Spleen (tissue), 11 donors: ENCODE measurements around the gene KLHL5. TPM values are rescaled to one million over a fixed set of nuclear protein-coding genes. Genes with fewer than 3 reads are reported as not detected.
A peak's percentile ranks its signal among the peaks of the same experiment; 100 is the strongest.

Experiments used
- DNase-seq: peaks from one replicate; pipeline ENCODE4 v3.0.0-alpha.2; 2020
- H3K27ac ChIP-seq, 8 donors: fragments of 200-600 bp; sonication (generic) in 7 of 8; 1 replicate in 4 of 8; 2 replicates in 4 of 8; pipeline versions ENCODE4 v1.5.0 to v1.8.0; 2016 to 2021; ENCODE audit warnings: inconsistent platforms in 4 of 8, mild to moderate bottlenecking in 4 of 8, moderate library complexity in 1 of 8
- H3K27me3 ChIP-seq, 7 donors: fragments of 200-600 bp; sonication (generic) in 6 of 7; replicated peaks in 1 of 7; 1 replicate in 4 of 7; 2 replicates in 3 of 7; pipeline versions ENCODE4 v1.5.0 to v1.8.0; 2016 to 2021; ENCODE audit warnings: inconsistent platforms in 3 of 7, mild to moderate bottlenecking in 1 of 7
- H3K36me3 ChIP-seq, 6 donors: fragments of 200-600 bp; sonication (generic) in 5 of 6; 1 replicate in 4 of 6; 2 replicates in 2 of 6; pipeline versions ENCODE4 v1.5.0 to v1.8.0; 2016 to 2021; ENCODE audit warnings: inconsistent platforms in 2 of 6
- H3K4me1 ChIP-seq, 6 donors: fragments of 200-600 bp; sonication (generic) in 5 of 6; 1 replicate in 3 of 6; 2 replicates in 3 of 6; pipeline versions ENCODE4 v1.5.0 to v1.8.0; 2016 to 2021; ENCODE audit warnings: inconsistent platforms in 3 of 6
- H3K4me3 ChIP-seq, 8 donors: fragments of 200-600 bp; sonication (generic) in 7 of 8; 1 replicate in 4 of 8; 2 replicates in 4 of 8; pipeline versions ENCODE4 v1.5.0 to v1.8.0; 2016 to 2021; ENCODE audit warnings: inconsistent platforms in 4 of 8, mild to moderate bottlenecking in 4 of 8, moderate library complexity in 2 of 8
- H3K9me3 ChIP-seq, 8 donors: fragments of 200-600 bp; sonication (generic) in 7 of 8; 1 replicate in 4 of 8; 2 replicates in 4 of 8; pipeline versions ENCODE4 v1.5.0 to v1.8.0; 2016 to 2021; ENCODE audit warnings: inconsistent platforms in 4 of 8
- CTCF ChIP-seq, 11 experiments: fragments of 200-600 bp in 7 of 11; fragments of 450-650 bp in 4 of 11; sonication (generic) in 4 of 11; IDR thresholded peaks in 8 of 11; conservative IDR thresholded peaks in 3 of 11; 1 replicate in 7 of 11; 2 replicates in 4 of 11; pipeline versions ENCODE4 v1.4.0 to v1.8.0; 2016 to 2021; ENCODE audit warnings: antibody characterized with exemption in 11 of 11, inconsistent platforms in 4 of 11, mild to moderate bottlenecking in 1 of 11
- POLR2A ChIP-seq, 3 donors: fragments of 450-650 bp; IDR thresholded peaks; one replicate each; pipeline ENCODE4 v1.5.1; 2017; ENCODE audit warnings: antibody characterized with exemption in 3 of 3, mild to moderate bottlenecking in 1 of 3
- POLR2AphosphoS5 ChIP-seq, 3 donors: sonication (generic); formaldehyde crosslinking; IDR thresholded peaks; one replicate each; pipeline ENCODE4 v1.5.1; 2017; ENCODE audit warnings: antibody characterized with exemption in 3 of 3
- WGBS, 5 donors: extraction: QIAGEN DNeasy Blood & Tissue Kit in 3 of 5; methylation state at CpG; one replicate each; pipeline versions ENCODE4 v1.1.5 to v1.1.7; 2013 to 2018; 5-methylcytosine and 5-hydroxymethylcytosine counted together
- intact Hi-C: fragments of 100-400 bp; cut with DNase I; formaldehyde crosslinking; loops from one replicate; pipeline ENCODE4 v1.15.0; 2023; ENCODE audit warnings: low total_unique reads
- polyA plus RNA-seq, 3 donors: library from polyadenylated mRNA; stranded (reverse); fragments of 200-250 nt; gene quantifications; one replicate each; pipeline ENCODE4 v1.2.1, GENCODE V29; 2013
- total RNA-seq, 7 donors: library from RNA; depleted of rRNA in 3 of 7; stranded (reverse); fragments of >200 nt in 3 of 7; fragmentation: NEBNext Ultra II Directional in 4 of 7; extraction: Animal tissue kit (Norgen Biotek cat#: 25700) in 4 of 7; gene quantifications; one replicate each; pipeline versions ENCODE4 v1.1.0 to v1.2.1, GENCODE V29; 2016 to 2021
- donor health status: healthy with polysubstance abuse.
- donor health status: DM: no; HTN: no; CAD: no; lungs with moderate emphysema.
- donor health status: DM: no; HTN: no; CAD: no.
- donor health status: Bipolar disorder and iron deficiency.
- donor health status: healthy.
- donor health status: DM: no; HTN: no; CAD: no.
- donor health status: DM: yes; HTN: yes; CAD: no.

KLHL5 gene
- total and polyA plus RNA-seq, 10 donors, result 7.5 to 46.9 (median 35.9) TPM

DNA sequence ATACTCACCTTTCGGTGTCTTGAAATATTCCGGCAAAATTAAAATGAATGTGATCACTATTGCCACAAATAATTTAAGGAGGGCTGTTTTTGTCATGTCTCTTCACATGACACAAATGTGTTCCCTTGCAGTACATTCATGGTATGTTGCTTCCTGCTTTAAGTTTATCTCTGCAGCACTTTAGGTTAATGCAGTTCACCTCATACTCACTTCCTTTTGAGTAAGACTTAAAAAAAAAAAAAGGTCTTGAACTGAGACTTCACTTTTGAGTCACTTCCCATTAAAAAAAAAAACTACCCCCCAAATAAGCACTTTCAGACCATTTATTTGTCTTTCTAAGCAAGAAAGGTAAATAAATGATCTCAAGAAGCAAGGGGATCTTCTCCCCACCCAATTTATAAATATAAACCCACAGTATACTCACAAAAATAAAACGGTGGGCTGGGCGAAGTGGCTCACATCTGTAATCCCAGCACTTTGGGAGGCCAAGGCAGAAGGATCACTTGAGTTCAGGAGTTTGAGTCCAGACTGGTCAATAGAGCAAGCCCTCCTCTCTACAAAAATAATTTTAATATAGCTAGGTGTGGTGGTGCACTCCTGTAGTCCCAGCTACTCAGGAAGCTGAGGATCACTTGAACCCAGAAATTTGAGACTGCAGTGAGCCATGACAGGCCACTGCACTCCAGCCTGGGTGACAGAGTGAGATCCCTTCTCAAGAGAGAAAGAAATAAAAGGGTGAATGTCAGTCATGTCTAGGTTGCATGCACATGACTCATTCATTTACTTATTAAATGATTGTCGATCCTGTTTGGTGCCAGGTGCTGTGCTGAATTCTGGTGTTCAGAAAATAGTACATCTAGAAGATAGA, 29.6 kb upstream of the KLHL5 start, which contains the start of gene TMEM156:
TSS of gene TMEM156 (minus strand) at position 192 of the 868 bp plus-strand sequence. CDS start at position 96, 96 bp downstream.
- no peak for DNase-seq
- Histone ChIP-seq H3K4me1 (peaks cover 4 to 69% (median 34%) of the 10 kb centered on the region in 6 donors), H3K27ac (peak within 1 kb of the TSS; percentile 32 to 90 (median 84)), H3K9me3 (no peaks in the 10 kb centered on the region), H3K4me3 (peak within 1 kb of the TSS; percentile 24 to 68 (median 41)), H3K27me3 (no peaks in the 10 kb centered on the region), H3K36me3 (no peaks in the 10 kb centered on the region)
- TF ChIP-seq POLR2AphosphoS5 (IDR thresholded peaks at IDR 0.05) (peak in 1 of 3 donors; percentile 26), POLR2A (IDR thresholded peaks at IDR 0.05) (peak; percentile 36 to 81 (median 60)), CTCF (IDR thresholded peaks at IDR 0.05 in 8 of 11, conservative IDR thresholded peaks at IDR 0.05 in 3 of 11) (no peak)
- 40 to 46% (median 43%) methylated on average over 5 of the region's 5 CpGs for WGBS, 5 donors
- intact Hi-C loops, result no loop called here

GRCh38 chr4:39036172-39036571, 25.9 kb upstream of the KLHL5 start:
- 93 to 96% (median 95%) methylated on average over 7 of the region's 7 CpGs for WGBS, 5 donors
- TF ChIP-seq POLR2A (IDR thresholded peaks at IDR 0.05), result no peak
- TF ChIP-seq CTCF (IDR thresholded peaks at IDR 0.05 in 8 of 11, conservative IDR thresholded peaks at IDR 0.05 in 3 of 11), result no peak
- TF ChIP-seq POLR2AphosphoS5 (IDR thresholded peaks at IDR 0.05), result no peak

GRCh38 chr4:39037491-39037825, 24.6 kb upstream of the KLHL5 start:
- H3K9me3 ChIP-seq, result no peaks in the 10 kb centered on the region
- no peaks in the 10 kb centered on the region for H3K36me3 ChIP-seq
- H3K27ac ChIP-seq, result peak overlapping the region in 1 of 8 donors; percentile 13
- peaks cover 7 to 39% (median 13%) of the 10 kb centered on the region in 6 donors for H3K4me1 ChIP-seq
- intact Hi-C loops, result no loop called here
- WGBS, 5 donors, result 79 to 92% (median 86%) methylated on average over 4 of the region's 4 CpGs
- H3K27me3 ChIP-seq, result no peaks in the 10 kb centered on the region
- no peak for DNase-seq
- H3K4me3 ChIP-seq, result no peak overlapping the region
- TF ChIP-seq POLR2A (IDR thresholded peaks at IDR 0.05) (no peak), CTCF (IDR thresholded peaks at IDR 0.05 in 8 of 11, conservative IDR thresholded peaks at IDR 0.05 in 3 of 11) (no peak), POLR2AphosphoS5 (IDR thresholded peaks at IDR 0.05) (no peak)

More at GRCh38 chr4:39036172-39036571, 25.9 kb upstream of the KLHL5 start:
- Histone ChIP-seq H3K4me1 (peaks cover 7 to 48% (median 16%) of the 10 kb centered on the region in 6 donors), H3K27me3 (no peaks in the 10 kb centered on the region), H3K9me3 (no peaks in the 10 kb centered on the region), H3K4me3 (no peak overlapping the region), H3K36me3 (no peaks in the 10 kb centered on the region), H3K27ac (no peak overlapping the region)
- no peak for DNase-seq
- intact Hi-C loops, result no loop called here

DNA sequence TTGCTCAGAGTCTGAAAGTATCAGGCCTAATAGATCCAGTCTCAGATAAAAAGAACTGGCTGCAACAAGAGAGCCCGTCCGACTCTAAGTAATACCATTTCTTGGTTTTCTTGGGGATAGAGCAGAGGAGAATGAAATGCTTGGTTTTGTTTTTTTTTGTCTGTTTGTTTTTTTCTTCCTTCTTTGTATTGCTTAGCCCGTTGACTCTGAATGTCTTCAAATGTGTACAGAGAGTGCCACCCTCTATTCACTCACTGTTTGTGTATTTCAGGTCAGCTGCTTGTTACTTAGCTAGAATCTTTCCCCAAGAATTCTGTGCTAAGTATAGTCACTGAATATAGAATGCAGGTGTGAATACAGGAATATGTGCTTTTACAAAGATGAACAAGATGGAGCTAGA, 24.1 kb upstream of the KLHL5 start:
- Histone ChIP-seq H3K27ac (no peak overlapping the region), H3K9me3 (no peaks in the 10 kb centered on the region), H3K4me3 (no peak overlapping the region), H3K4me1 (peaks cover 5 to 39% (median 12%) of the 10 kb centered on the region in 6 donors), H3K36me3 (no peaks in the 10 kb centered on the region), H3K27me3 (no peaks in the 10 kb centered on the region)
- WGBS, 5 donors, result 74 to 85% (median 79%) methylated on average over 3 of the region's 3 CpGs
- TF ChIP-seq POLR2AphosphoS5 (IDR thresholded peaks at IDR 0.05), result no peak
- TF ChIP-seq CTCF (IDR thresholded peaks at IDR 0.05 in 8 of 11, conservative IDR thresholded peaks at IDR 0.05 in 3 of 11), result no peak
- no peak for TF ChIP-seq POLR2A (IDR thresholded peaks at IDR 0.05)
- no peak for DNase-seq
- intact Hi-C loops, result no loop called here
